ENCODE measurements around the gene ZNF148.
"Not testable (repeated sequence)": the region's sequence is repeated elsewhere in the genome, so short reads cannot be mapped to it uniquely, and the experiment has no call there.

The ZNF148 gene, protein sequence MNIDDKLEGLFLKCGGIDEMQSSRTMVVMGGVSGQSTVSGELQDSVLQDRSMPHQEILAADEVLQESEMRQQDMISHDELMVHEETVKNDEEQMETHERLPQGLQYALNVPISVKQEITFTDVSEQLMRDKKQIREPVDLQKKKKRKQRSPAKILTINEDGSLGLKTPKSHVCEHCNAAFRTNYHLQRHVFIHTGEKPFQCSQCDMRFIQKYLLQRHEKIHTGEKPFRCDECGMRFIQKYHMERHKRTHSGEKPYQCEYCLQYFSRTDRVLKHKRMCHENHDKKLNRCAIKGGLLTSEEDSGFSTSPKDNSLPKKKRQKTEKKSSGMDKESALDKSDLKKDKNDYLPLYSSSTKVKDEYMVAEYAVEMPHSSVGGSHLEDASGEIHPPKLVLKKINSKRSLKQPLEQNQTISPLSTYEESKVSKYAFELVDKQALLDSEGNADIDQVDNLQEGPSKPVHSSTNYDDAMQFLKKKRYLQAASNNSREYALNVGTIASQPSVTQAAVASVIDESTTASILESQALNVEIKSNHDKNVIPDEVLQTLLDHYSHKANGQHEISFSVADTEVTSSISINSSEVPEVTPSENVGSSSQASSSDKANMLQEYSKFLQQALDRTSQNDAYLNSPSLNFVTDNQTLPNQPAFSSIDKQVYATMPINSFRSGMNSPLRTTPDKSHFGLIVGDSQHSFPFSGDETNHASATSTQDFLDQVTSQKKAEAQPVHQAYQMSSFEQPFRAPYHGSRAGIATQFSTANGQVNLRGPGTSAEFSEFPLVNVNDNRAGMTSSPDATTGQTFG

GRCh38 chr3:125374996-125375941 is at the start of gene ZNF148:
Gene ZNF148, minus strand, starts transcription at chr3:125375325. Its CDS starts 61,685 bp downstream, at chr3:125313640.
- Mint-ChIP-seq H3K27me3 (no peaks in the 10 kb centered on the region), H3K27ac (peak within 1 kb of the TSS; percentile 99), H3K9me3 (no peaks in the 10 kb centered on the region), H3K4me1 (peaks cover 35% of the 10 kb centered on the region), H3K4me3 (peak within 1 kb of the TSS; percentile 99)
- ATAC-seq (peak; percentile 97), DNase-seq (peak; percentile 90 to 92)

GRCh38 chr3:125418306-125418705 is 43.2 kb upstream of the ZNF148 start:
- Mint-ChIP-seq H3K9me3 (peaks cover 0 to 8% of the 10 kb centered on the region in 2 donors), H3K4me1 (no peaks in the 10 kb centered on the region), H3K27ac (no peak overlapping the region), H3K4me3 (no peak overlapping the region), H3K27me3 (peaks cover 10% of the 10 kb centered on the region)
- DNase-seq (no peak), ATAC-seq (no peak)

DNA sequence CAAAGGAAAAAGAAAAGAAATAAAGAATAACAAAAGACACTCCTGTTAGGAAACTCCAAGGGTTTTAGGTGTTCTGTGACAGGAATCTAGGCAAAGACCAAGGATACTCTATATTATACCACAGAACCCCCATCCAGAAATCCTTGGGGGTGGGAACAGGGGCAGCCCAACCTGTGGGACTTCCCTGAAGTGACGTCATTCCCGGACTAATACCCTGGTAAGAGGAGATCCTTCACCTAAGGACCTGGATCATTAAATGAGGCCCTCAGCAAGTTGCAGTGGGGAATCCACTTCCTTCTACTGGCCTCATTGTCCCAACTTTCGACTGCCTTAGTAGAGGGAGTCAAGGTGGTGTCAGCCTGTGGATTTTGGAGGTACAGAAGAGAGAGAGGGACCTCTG is 41.1 kb upstream of the ZNF148 start:
- H3K27ac Mint-ChIP-seq = no peak overlapping the region
- no peak for DNase-seq
- no peaks in the 10 kb centered on the region for H3K4me1 Mint-ChIP-seq
- no peak for ATAC-seq
- H3K4me3 Mint-ChIP-seq = no peak overlapping the region
- peaks cover 21% of the 10 kb centered on the region for H3K27me3 Mint-ChIP-seq
- peaks cover 0 to 8% of the 10 kb centered on the region in 2 donors for H3K9me3 Mint-ChIP-seq

DNA sequence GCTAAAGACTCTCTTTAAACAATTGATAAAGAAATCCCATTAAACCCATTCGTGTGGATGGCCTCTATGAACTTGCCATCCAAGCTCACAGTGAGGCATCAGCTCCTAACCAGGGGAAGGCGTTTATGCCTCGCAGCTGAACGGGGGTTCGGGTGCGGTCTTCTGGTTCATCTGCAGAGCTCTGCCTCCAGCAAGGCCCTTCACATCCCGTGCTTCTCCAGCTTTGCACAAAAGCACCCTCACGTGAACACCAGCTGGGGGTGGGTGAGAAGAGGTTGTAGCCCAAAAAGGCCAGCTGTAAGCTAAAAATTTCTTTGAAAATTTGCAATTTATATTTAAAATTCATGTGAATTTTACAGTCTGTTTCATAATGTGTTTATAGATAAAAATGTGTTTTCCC is 39.5 kb upstream of the ZNF148 start:
- Mint-ChIP-seq H3K4me1 (no peaks in the 10 kb centered on the region), H3K27ac (no peak overlapping the region), H3K27me3 (peaks cover 32% of the 10 kb centered on the region), H3K9me3 (peaks cover 0 to 8% of the 10 kb centered on the region in 2 donors), H3K4me3 (no peak overlapping the region)
- ATAC-seq = no peak
- DNase-seq = no peak

GRCh38 chr3:125410922-125411321 is 35.8 kb upstream of the ZNF148 start:
- DNase-seq = no peak
- Mint-ChIP-seq H3K4me3 (no peak overlapping the region), H3K27ac (no peak overlapping the region), H3K4me1 (no peaks in the 10 kb centered on the region), H3K27me3 (peaks cover 50% of the 10 kb centered on the region), H3K9me3 (peaks cover 4 to 12% of the 10 kb centered on the region in 2 donors)
- no peak for ATAC-seq

DNA sequence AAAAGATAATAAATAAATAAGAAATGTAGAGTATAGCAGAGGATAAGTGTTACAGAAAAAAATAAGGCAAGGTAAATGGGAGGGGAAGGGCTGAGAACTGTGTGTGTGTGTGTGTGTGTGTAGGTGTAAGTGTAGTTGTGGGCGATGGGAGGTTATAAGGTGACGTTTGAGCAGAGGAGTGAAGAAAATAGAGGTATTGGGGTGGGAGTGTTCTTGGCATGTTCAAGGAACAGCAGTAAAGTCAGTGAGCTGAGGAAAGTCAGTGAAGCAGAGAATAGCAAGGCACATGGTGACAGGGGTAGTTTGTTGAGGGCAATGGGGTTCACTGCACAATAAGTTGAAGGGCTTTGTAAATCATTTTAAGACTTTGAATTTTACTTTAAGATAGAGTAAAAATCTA is 30.9 kb upstream of the ZNF148 start:
- Mint-ChIP-seq H3K27ac (no peak overlapping the region), H3K4me1 (no peaks in the 10 kb centered on the region), H3K4me3 (no peak overlapping the region), H3K27me3 (peaks cover 27% of the 10 kb centered on the region), H3K9me3 (peaks cover 16 to 24% of the 10 kb centered on the region in 2 donors)
- ATAC-seq = no peak
- no peak for DNase-seq

GRCh38 chr3:125405515-125405914 is 30.4 kb upstream of the ZNF148 start:
- H3K4me3 Mint-ChIP-seq, H3K4me1 Mint-ChIP-seq, DNase-seq, H3K27ac Mint-ChIP-seq, ATAC-seq: not testable (repeated sequence)
- peaks cover 24% of the 10 kb centered on the region for H3K27me3 Mint-ChIP-seq
- peaks cover 16 to 24% of the 10 kb centered on the region in 2 donors for H3K9me3 Mint-ChIP-seq

DNA sequence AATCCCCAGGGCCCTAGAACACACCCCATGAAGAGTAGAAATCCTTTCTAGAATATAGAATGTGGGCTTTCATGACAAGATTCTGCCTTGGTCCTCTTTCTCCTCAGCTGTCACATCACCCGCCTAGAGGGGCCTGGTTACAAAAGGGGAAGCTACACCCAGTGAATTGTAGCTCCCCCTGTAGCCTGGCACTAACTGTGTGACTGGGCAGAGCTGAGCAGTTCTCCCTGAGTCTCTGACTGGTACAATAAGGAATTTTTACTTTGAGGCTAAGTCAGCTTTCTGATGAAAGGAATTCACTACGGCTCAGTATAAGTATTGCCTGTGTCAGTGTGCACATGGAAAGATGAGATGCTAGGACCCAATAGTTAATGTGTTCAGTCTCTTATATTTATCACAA is 28.7 kb upstream of the ZNF148 start:
- no peak overlapping the region for H3K4me3 Mint-ChIP-seq
- no peak for ATAC-seq

GRCh38 chr3:125402639-125403038 is 27.5 kb upstream of the ZNF148 start:
- peaks cover 15% of the 10 kb centered on the region for H3K27me3 Mint-ChIP-seq
- no peak overlapping the region for H3K27ac Mint-ChIP-seq
- H3K9me3 Mint-ChIP-seq = peaks cover 16 to 24% of the 10 kb centered on the region in 2 donors
- no peak overlapping the region for H3K4me3 Mint-ChIP-seq
- H3K4me1 Mint-ChIP-seq = no peaks in the 10 kb centered on the region
- DNase-seq (no peak), ATAC-seq (no peak)

More for the DNA sequence above, 28.7 kb upstream of the ZNF148 start:
- Mint-ChIP-seq H3K27me3 (peaks cover 9% of the 10 kb centered on the region), H3K4me1 (no peaks in the 10 kb centered on the region), H3K27ac (no peak overlapping the region), H3K9me3 (peaks cover 16 to 24% of the 10 kb centered on the region in 2 donors)
- DNase-seq = no peak

GRCh38 chr3:125401402-125401801 is 26.3 kb upstream of the ZNF148 start:
- no peak for DNase-seq
- Mint-ChIP-seq H3K4me3 (no peak overlapping the region), H3K27me3 (peaks cover 12% of the 10 kb centered on the region), H3K27ac (no peak overlapping the region), H3K4me1 (no peaks in the 10 kb centered on the region), H3K9me3 (peaks cover 16 to 17% of the 10 kb centered on the region in 2 donors)
- ATAC-seq = no peak

DNA sequence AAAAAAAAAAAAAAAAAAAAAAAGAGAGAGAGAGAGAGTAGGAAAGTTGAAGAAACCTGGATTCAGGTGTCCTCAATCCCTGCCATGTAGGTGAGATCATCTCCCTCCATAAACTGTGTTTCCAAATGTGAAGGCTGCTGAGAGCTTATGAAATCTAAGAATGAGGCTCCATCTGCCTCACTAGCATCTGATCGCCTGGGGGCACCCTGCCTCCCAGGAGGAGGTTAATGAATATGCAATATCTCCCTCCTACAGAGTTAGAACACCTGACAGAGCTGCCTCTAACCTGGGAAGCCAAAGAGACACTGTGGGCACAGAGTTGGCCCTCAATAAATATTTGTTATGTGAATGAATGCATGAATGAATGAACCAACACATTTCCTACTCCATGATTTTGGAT is 23.8 kb upstream of the ZNF148 start:
- H3K9me3 Mint-ChIP-seq = no peaks in the 10 kb centered on the region
- H3K4me3 Mint-ChIP-seq = no peak overlapping the region
- peak overlapping the region in 1 of 2 donors; percentile 12 for H3K27ac Mint-ChIP-seq
- DNase-seq (no peak), ATAC-seq (no peak)
- H3K27me3 Mint-ChIP-seq = peaks cover 15% of the 10 kb centered on the region
- peaks cover under 1% of the 10 kb centered on the region for H3K4me1 Mint-ChIP-seq

GRCh38 chr3:125395091-125395490 is 20.0 kb upstream of the ZNF148 start:
- H3K4me1 Mint-ChIP-seq = peaks cover 13% of the 10 kb centered on the region
- ATAC-seq (no peak), DNase-seq (no peak)
- H3K4me3 Mint-ChIP-seq = no peak overlapping the region
- H3K27ac Mint-ChIP-seq = no peak overlapping the region
- H3K27me3 Mint-ChIP-seq = peaks cover 15% of the 10 kb centered on the region
- H3K9me3 Mint-ChIP-seq = no peaks in the 10 kb centered on the region

GRCh38 chr3:125394406-125394805 is 19.3 kb upstream of the ZNF148 start:
- H3K4me1 Mint-ChIP-seq = peaks cover 17% of the 10 kb centered on the region
- DNase-seq = no peak
- H3K4me3 Mint-ChIP-seq = no peak overlapping the region
- H3K27me3 Mint-ChIP-seq = peaks cover 15% of the 10 kb centered on the region
- H3K27ac Mint-ChIP-seq = no peak overlapping the region
- no peak for ATAC-seq
- H3K9me3 Mint-ChIP-seq = no peaks in the 10 kb centered on the region

- no peak overlapping the region for H3K27ac Mint-ChIP-seq
- no peak for ATAC-seq
- H3K27me3 Mint-ChIP-seq = no peaks in the 10 kb centered on the region
Observed at GRCh38 chr3:125389282-125389681, 14.2 kb upstream of the ZNF148 start.

DNA sequence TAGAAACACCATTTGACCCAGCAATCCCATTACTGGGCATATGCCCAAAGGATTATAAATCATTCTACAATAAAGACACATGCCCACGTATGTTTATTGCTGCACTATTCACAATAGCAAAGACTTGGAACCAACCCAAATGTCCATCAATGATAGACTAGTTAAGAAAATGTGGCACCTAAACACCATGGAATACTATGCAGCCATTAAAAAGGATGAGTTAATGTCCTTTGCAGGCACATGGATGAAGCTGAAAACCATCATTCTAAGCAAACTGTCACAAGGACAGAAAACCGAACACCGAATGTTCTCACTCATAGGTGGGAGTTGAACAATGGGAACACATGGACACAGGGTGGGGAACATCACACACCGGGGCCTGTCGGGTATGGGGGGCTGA is 13.2 kb upstream of the ZNF148 start:
- H3K4me3 Mint-ChIP-seq, DNase-seq, H3K27me3 Mint-ChIP-seq, H3K9me3 Mint-ChIP-seq, H3K27ac Mint-ChIP-seq, ATAC-seq: not testable (repeated sequence)
- H3K4me1 Mint-ChIP-seq = peaks cover 17% of the 10 kb centered on the region

More at GRCh38 chr3:125389282-125389681, 14.2 kb upstream of the ZNF148 start:
- no peak for DNase-seq
- peaks cover 23% of the 10 kb centered on the region for H3K4me1 Mint-ChIP-seq
- H3K4me3 Mint-ChIP-seq = peak overlapping the region in 1 of 2 donors; percentile 22
- no peaks in the 10 kb centered on the region for H3K9me3 Mint-ChIP-seq
